Epithelial cell of umbilical artery (primary cell): ENCODE results near the gene LIN28A. TPM values are rescaled to one million over a fixed set of nuclear protein-coding genes. Genes with fewer than 3 reads are reported as not detected.

Source experiments
- total RNA-seq: library from RNA; depleted of rRNA; stranded (reverse); fragments of >200 nt; gene quantifications from 2 replicates; pipeline ENCODE4 v1.2.3, GENCODE V29; 2014

LIN28A gene
- total RNA-seq = not detected in 2 replicates

DNA sequence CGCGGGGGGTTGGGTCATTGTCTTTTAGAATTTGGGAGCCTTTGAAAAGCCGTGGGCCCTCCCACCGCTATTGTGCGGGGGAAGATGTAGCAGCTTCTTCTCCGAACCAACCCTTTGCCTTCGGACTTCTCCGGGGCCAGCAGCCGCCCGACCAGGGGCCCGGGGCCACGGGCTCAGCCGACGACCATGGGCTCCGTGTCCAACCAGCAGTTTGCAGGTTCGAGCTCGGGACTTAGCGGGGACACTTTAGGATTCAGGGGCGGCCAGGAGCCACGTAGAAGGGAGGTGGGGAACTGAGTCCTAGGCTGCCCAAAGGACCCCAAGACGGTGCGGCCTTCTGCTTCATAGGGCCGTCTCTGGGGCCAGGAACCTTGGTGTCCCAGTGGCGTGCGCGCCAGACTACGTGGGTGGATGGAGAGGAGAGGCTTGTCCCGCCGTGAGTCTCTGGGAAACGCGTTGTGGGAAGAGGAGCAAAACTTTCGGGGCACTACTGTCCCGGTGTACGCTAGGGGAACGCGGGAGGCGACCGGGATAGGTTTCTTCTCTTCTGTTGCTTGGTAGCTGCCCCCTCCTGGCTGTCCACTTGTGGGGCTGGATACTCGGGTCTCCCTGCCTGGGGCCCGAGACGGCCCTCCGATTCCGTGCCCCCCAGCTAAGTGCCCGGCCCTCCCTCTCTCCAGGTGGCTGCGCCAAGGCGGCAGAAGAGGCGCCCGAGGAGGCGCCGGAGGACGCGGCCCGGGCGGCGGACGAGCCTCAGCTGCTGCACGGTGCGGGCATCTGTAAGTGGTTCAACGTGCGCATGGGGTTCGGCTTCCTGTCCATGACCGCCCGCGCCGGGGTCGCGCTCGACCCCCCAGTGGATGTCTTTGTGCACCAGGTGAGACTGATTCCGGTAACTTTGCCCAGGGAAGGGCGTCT lies at the start of gene LIN28A:
Gene LIN28A, plus strand, starts transcription at position 112 of the 918 bp plus-strand sequence. Its CDS starts 75 bp downstream, at position 187.

GRCh38 chr1:26372611-26373010 lies 38.0 kb upstream of the LIN28A start, which contains the start of gene ZNF683:
Gene ZNF683 (minus strand): TSS chr1:26372750. CDS start chr1:26368571, 4,179 bp downstream.

GRCh38 chr1:26431979-26432695 lies 21.5 kb downstream of the LIN28A start, which contains the start of gene DHDDS:
Gene DHDDS (plus strand): TSS chr1:26432321. CDS start chr1:26432946, 625 bp downstream.

DNA sequence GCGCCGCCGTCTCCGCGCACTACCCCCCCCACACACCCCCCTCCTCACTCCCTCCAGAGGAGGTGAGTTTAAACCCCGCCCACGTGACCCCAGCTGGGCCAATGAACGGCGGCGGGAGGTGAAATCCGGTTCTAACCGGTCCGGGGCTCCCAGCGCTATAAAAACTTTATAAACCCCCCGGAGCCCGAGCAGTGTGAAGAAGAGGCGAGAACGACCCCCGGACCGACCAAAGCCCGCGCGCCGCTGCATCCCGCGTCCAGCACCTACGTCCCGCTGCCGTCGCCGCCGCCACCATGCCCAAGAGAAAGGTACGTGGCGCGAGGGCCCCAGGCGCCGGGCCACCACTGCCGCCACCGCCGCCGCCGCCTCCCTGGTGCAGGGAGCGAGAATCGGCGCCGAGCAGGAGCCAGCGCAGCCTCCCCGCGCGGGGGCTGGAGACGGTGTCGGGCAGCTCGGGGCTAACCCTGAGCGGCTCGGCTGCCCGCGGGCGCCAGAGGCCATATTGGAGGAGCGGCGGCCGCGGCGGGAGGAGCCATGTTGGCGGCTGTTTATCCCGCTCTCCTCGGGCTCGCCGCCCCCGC lies 61.8 kb downstream of the LIN28A start, which contains the start of gene HMGN2:
Gene HMGN2, plus strand, starts transcription at position 121 of the 581 bp plus-strand sequence. Its CDS starts 173 bp downstream, at position 294.

Other genes starting within 250 kb of the LIN28A start
- gene C1orf232, start 241.9 kb upstream of the LIN28A start, total RNA-seq = not detected in 2 replicates
- gene ZNF593, start 240.9 kb upstream of the LIN28A start, total RNA-seq = 19.9 and 36.4 TPM in 2 replicates
- gene ZNF593OS, start 239.0 kb upstream of the LIN28A start, total RNA-seq = not detected in 2 replicates
- 0.30 TPM in 1 of 2 replicates, not detected in the other for gene CNKSR1, start 233.3 kb upstream of the LIN28A start, total RNA-seq
- not detected in 2 replicates for gene CATSPER4, start 220.2 kb upstream of the LIN28A start, total RNA-seq
- gene CEP85, start 176.6 kb upstream of the LIN28A start, total RNA-seq = 8.8 and 14.7 TPM in 2 replicates
- 10.1 and 19.0 TPM in 2 replicates for gene SH3BGRL3, start 130.7 kb upstream of the LIN28A start, total RNA-seq
- 3.2 and 3.3 TPM in 2 replicates for gene UBXN11, start 104.2 kb upstream of the LIN28A start, total RNA-seq
- not detected in 2 replicates for gene CD52, start 92.9 kb upstream of the LIN28A start, total RNA-seq
- gene CRYBG2, start 56.7 kb upstream of the LIN28A start, total RNA-seq = under 0.01 TPM in 1 of 2 replicates, not detected in the other
- not detected in 2 replicates for gene ZNF683, start 38.1 kb upstream of the LIN28A start, total RNA-seq
- 46.4 and 63.1 TPM in 2 replicates for gene DHDDS, start 21.5 kb downstream of the LIN28A start, total RNA-seq
- 183 and 319 TPM in 2 replicates for gene HMGN2, start 61.6 kb downstream of the LIN28A start, total RNA-seq
- 11.4 and 28.9 TPM in 2 replicates for gene RPS6KA1, start 118.9 kb downstream of the LIN28A start, total RNA-seq